Keratinocyte (primary cell): ENCODE measurements around the gene RASA3.

Experiments
- CTCF ChIP-seq, 3 experiments: IDR thresholded peaks in 1 of 3; conservative IDR thresholded peaks in 1 of 3; optimal IDR thresholded peaks in 1 of 3; 2 replicates in 2 of 3; 3 replicates in 1 of 3; pipeline versions ENCODE3 to v1.5.1; 2011; ENCODE audit warnings: low read length in 3 of 3, mild to moderate bottlenecking in 3 of 3, moderate library complexity in 2 of 3, control low read depth in 1 of 3, inconsistent platforms in 1 of 3; ENCODE audit not compliant: insufficient read depth in 2 of 3; ENCODE audit errors: extremely low read depth in 1 of 3
- EZH2 ChIP-seq: IDR thresholded peaks from one replicate; pipeline ENCODE4 v1.6.1; 2012; ENCODE audit warnings: inconsistent platforms, mild to moderate bottlenecking, low read length, moderate library complexity

DNA sequence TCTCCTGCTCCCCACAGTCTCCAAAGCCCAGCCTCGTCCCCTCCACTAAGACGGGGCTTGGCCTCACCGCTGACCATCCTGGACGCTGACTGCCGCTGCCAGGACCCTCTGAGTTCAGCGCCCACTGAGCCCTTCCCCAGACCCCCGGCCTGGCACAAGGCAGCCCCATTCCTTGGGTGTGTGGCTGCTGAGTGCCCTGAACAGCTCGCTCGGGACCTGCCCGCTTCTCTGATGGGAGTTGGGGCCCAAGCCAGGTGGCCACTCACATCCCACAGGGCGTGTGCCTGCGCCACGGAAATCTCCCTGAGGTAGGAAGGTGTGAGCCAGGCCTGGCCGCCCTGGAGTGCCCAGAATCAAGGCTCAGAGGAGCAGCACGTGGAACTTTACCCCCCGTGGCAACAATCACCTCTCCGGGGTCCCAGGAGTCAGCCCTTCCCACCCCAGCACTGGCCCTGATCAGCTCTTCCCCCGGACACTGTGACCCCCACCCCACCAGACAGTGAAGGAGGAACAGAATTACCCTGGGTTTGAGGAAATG is 179.4 kb downstream of the RASA3 start:
- TF ChIP-seq EZH2 = no peak
- no peak for TF ChIP-seq CTCF (optimal IDR thresholded peaks at IDR 0.05 in 1 of 3, IDR thresholded peaks at IDR 0.05 in 1 of 3, conservative IDR thresholded peaks at IDR 0.05 in 1 of 3; ENCODE audit: extremely low read depth in 1 of 3, insufficient read depth in 2 of 3, low read length in 3 of 3)
